NCI-H2227 (cell line): ENCODE data around the gene PTHLH.

Experiments
- DNase-seq: peaks from one replicate; lab custom pipeline; 2025; ENCODE audit not compliant: unreplicated experiment; lab: John Stamatoyannopoulos, UW

The PTHLH gene

DNA sequence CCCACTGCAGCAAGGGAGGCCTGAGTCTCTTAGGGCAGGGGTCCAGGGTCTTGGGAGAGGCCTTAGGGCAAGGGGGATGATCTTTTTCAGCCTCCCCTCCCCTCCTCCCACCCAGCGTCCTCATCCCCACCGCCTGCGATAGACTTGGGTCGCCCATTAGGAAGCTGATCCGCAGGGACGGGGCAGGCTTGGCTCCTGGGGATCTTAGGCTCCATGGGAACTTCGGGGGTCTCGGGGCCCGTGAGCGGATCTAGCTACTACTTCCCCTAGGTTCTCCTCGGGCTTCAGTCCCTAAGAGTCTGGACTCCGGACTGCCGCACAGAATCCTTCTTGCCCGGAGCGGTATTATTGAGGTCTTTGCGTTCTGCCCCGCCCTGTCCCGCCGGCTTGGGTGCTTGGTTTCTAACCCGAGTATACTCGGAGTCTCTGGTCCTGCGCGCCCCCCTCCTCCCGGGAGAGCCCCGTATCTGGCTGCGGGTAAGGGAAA, 2.2 kb upstream of the PTHLH start:
- no peak for DNase-seq

DNA sequence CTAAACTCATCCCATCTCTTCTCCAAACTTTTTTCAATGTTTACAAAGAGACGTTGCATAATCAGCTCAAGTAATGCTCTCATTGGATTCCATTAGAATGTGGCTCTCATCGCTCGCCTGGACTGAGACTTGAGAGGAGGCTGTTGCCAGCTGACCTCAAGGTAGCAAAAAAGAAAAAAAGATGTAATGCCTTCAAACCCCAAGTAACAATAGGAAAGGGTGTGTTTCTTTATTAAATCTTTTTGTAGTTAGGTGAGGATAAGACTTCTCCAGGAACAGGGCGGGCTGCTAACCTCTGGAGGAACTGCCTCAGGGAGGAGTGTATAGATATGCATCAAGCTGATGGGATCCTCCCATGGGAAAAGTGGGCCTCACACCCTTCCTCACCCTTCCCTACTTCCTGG, 956 bp upstream of the PTHLH start:
- no peak for DNase-seq

- DNase-seq: no peak
Measured at GRCh38 chr12:27971606-27972005, 927 bp downstream of the PTHLH start.

DNA sequence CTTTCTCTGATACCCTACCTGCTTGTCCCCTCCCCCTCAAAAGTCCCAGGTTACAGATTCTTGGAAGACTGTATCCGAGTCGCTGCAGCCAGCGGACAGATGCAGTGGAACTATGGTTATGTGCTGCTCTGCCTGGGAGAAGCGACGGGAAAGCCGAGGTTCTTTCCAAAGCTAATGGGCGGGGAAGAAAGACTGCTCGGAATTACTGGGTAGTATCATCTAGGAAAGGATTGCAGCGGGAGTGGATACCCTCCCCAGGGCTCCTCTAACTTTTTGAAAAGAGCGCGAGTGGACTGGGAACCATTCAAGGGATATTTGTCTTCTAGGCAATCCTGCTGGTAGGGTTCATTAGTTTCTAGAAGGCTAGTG, 1.4 kb downstream of the PTHLH start:
- DNase-seq: no peak

DNA sequence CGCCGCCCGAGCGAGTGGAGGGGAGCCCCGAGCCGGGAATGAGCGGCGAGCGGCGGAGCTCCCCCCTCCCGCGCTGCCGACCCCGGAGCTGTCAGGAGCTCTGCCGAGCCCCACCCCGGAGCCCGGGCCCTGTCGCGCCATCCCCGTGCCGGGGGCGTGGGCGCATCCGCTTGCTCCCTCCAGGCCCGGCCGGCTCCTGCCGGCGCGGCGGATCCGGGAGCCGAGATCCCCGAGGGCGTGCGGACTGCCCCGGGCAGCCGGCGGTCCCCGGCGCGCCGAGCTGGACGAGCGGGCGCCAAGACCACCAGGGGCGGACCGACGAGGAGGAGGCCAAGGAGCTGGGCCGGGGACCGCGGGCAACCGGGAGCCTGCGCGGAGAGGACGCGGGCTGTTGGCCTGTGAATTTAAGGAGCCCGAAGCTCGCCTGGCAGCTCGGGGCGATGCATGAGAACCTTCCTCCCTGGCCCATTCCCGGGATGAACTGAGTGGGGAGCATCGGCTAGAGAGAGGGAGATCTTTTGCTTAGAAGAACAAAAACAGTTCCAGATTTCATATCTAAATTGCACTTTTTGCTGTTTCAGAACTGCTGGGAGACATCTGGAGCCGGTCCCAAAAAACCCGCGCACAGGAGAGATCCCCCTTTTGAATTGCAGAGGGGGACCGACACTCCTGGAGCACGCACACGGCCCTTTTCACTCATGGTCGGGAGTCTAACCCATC, 2.0 kb downstream of the PTHLH start:
- DNase-seq: no peak

GRCh38 chr12:27969624-27970400, 2.7 kb downstream of the PTHLH start:
- DNase-seq: peak; percentile 1

- DNase-seq: no peak
Measured at GRCh38 chr12:27968972-27969623, 3.4 kb downstream of the PTHLH start.

GRCh38 chr12:27967551-27968054, 4.9 kb downstream of the PTHLH start:
- no peak for DNase-seq

DNA sequence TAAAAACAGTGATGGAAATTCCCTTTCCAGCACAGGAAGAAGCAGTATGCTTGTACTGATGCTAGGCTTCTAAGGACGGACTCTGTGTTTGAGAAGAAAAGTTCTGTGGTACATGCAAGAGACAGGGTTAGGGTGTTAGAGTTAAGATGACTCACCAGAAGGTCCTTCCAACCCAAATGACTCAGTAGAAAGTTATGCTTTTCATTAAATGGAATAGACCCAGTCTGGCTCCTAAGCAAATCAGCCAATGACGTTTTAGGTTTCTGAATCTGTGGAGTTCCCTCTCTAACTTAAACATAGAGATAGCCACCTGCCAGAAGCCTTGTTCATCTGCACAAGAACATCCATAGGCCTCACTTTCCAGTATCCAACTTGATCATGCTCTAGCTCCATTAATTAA, 5.7 kb downstream of the PTHLH start:
- no peak for DNase-seq

DNA sequence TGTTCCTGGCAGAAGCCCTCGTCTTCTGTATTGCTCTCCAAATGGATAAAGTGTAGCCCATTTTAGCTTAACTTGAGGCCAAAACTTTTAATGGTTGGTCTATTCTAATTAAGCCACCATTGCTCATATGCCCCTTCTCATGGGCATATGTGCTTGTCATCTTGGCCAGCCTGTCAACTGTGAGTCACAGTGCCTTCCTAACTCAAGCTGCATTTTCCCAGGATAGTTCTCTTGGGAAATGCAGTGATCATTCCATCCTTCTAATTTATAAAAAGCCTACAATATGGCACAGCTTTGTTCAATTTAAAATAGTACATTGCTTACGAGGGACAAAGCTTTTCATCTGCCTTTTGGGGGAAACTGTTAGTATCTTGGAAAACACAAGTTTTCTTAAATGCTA, 6.6 kb downstream of the PTHLH start:
- no peak for DNase-seq

- no peak for DNase-seq
Measured at GRCh38 chr12:27965411-27965810, 7.1 kb downstream of the PTHLH start.

GRCh38 chr12:27964123-27964522, 8.4 kb downstream of the PTHLH start:
- no peak for DNase-seq

- no peak for DNase-seq
Measured at GRCh38 chr12:27960821-27961220, 11.7 kb downstream of the PTHLH start.

DNA sequence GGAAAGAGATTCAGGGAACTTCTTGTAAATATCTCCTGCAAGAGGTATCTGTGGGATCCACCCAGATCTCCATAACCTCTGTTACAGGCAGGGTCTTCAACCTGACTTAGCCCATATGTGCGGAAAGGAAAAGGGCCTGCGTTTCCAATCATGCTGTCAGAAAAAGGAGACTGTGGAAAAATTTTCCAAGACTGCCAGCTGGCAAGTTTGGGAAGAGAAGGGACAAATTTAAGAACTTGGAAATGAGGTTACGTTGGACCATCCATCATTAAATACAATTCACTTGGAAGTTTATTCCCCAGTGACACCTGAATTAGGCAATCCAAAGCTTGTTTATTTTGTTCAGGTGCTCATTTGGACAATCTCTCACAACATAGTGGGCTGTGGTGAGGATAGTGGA, 13.9 kb downstream of the PTHLH start:
- DNase-seq: no peak

DNA sequence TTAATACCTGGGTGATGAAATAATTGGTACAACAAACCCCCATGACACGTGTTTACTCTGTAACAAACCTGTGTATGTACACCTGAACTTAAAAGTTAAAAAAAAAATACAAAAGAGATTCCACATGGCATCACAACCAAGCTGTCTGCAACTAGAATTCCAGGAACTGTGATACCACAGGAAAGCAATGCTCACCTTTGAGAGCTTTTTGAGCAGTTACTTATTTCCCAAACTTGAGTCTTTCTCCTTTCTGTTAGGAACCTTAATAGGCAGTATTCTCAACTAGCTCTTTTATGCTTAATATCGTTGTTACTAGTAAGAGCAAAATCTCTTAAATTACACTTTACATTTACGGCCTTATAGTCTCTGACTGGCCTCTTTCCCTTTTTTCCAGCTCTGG, 15.2 kb downstream of the PTHLH start:
- DNase-seq: no peak

DNA sequence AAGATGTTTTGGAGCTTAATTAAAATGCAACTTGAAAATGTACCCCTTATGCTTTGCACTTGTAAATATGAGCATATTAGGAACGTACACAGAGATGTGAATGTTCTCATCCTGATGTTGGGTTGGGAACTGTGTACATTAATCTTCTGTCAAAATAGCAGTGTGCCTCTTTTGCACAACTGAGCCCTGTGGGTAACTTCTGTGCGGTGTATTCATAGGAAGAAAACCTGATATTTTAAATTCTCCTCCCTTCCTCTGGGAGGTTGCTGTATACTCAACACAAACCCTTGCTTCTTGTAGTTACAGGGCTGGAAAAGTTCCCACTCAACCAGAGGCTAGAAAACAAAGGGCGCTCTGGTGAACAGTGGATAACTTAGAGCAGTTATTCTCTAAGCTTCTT, 18.7 kb downstream of the PTHLH start:
- DNase-seq: no peak

DNA sequence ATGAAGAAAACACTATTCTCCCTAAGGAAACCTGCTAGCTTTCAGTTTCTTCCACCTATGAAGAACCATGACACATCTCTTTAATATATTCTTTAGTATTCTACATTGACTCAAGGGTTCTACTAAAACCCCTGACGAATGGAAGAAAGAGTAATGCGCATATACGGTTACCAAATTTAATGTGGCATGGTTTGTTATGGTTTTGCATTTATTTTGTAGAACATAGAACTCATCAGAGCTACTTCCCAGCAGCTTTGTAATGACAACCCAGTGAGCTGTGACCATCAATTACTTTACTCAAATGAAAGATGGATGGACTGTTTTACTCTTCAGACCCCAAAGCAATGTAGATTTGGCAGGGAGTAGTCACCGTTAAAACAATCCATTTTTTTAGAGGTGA, 19.2 kb downstream of the PTHLH start:
- no peak for DNase-seq

GRCh38 chr12:27952510-27952909, 20.0 kb downstream of the PTHLH start:
- DNase-seq: no peak

- no peak for DNase-seq
Measured at GRCh38 chr12:27951898-27952297, 20.6 kb downstream of the PTHLH start.

DNA sequence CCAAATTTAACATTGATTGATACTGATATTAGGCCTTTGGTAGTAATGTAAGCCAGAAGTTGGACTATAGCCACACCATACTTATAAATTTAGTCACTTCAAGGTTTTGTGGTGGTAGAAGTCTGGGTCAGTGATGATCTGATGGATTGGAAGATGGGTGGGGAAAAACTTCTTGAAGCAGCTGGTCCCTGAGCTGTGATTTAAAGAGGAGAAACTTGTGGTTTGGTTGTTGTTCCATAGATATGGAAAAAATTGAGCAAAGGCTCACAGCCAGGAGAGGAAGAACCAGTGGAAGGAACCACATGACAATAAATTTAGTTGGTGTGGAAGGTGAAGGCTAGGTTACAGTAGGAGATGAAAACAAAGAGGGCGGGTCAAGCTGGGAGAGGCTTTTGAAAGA, 26.1 kb downstream of the PTHLH start:
- no peak for DNase-seq

DNA sequence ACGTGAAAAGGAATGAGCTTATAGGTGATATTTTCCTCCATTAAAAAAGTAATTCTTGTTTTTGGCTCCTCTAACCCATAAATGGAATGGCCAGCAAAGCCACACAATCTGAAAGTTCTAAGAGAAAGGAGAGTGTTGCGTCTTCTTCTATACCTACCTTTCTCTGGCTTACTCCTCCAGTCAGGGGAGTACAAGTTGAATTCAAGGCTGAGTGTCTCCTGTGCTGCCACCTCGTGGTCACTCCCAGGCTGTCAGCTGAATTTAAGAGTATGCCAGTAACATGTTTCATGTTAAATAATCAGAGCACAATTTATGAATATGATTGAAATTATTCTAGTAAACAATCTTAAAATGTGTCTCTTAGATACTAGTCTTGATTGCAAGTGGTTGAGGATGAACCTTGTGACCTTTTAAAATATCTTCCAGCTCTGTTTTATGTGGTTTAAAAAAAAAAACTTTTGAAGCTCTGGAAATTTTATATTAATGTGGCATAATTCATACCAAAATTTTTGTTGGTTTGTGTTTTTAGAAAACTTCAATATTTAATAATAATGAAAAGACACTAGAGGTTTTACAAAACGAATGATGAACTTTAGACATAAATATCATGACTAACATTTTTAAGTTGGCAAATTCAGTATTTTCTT, 31.7 kb downstream of the PTHLH start:
- DNase-seq: peak; percentile 48
